DMS53 treated with DMSO at 0.1 percent for 48 hours (cell line): ENCODE data around the gene MAG.
A peak's percentile ranks its signal among the peaks of the same experiment; 100 is the strongest.

ENCODE experiments used
- DNase-seq: peaks from one replicate; lab custom pipeline; 2025; ENCODE audit not compliant: unreplicated experiment; lab: John Stamatoyannopoulos, UW

MAG gene

DNA sequence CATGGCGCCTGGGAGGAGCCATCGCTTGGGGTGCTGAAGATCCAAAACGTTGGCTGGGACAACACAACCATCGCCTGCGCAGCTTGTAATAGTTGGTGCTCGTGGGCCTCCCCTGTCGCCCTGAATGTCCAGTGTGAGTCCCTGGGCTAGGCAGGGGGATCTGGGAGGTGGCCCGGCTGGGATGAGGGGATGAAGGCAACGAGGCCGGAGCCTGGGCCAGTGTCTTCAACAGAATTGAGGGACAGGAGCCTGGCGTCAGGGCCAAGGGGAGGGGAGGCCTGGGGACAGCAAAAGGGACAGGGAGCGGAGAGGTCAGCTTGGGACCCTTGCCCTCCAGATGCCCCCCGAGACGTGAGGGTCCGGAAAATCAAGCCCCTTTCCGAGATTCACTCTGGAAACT is 49.0 kb downstream of the MAG start:
- DNase-seq: no peak

DNA sequence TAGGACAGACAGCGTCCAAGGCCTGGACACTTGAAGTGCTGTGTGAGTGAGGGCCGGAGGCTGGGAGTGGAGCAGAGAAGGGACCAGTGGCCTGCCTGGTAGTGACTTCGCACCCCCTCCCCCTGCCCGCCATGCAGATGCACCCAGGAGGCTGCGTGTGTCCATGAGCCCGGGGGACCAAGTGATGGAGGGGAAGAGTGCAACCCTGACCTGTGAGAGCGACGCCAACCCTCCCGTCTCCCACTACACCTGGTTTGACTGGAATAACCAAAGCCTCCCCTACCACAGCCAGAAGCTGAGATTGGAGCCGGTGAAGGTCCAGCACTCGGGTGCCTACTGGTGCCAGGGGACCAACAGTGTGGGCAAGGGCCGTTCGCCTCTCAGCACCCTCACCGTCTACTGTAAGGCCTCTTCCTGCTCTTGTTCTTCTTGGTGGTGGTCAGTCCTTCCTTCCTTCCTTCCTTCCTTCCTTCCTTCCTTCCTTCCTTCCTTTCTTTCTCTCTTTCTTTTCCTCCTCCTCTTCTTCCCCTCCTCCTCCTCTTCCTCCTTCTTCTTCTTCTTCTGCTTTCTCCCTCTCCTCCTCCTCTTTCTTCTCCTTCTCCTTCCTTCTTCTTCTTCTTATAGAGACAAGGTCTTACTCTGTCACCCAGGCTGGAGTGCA is 49.7 kb downstream of the MAG start:
- no peak for DNase-seq

- DNase-seq: no peak
These were observed 50.5 kb downstream of the MAG start for GRCh38 chr19:35342430-35342829.

- no peak for DNase-seq
These were observed 52.6 kb downstream of the MAG start for GRCh38 chr19:35344511-35345031.

DNA sequence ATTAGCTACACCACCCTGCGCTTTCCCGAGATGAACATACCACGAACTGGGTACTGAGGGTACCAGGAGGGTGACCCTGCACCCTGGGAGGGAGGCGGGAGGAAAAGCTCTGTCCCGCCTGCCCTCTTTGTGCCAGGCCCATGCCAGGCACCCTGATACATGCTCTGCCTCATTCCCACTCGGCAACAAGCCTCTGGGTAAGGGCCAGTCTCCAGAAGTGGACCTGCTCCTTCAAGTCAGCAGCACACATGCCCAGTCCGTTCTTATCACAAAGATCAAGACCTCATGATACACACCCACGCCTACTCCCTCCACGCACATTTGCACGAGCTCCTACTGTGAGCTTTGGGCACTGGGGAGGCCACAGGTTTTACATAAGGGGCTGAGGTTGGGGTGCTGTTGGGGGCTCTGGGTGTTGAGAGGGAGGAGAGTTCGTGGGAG is 53.7 kb downstream of the MAG start:
- no peak for DNase-seq

GRCh38 chr19:35346193-35347052 is 54.5 kb downstream of the MAG start:
- no peak for DNase-seq

GRCh38 chr19:35347171-35347929 is 55.4 kb downstream of the MAG start, which contains the start of gene FFAR1:
FFAR1 (plus strand) TSS chr19:35347902; CDS start chr19:35351552, 3,650 bp downstream.
- no peak for DNase-seq

DNA sequence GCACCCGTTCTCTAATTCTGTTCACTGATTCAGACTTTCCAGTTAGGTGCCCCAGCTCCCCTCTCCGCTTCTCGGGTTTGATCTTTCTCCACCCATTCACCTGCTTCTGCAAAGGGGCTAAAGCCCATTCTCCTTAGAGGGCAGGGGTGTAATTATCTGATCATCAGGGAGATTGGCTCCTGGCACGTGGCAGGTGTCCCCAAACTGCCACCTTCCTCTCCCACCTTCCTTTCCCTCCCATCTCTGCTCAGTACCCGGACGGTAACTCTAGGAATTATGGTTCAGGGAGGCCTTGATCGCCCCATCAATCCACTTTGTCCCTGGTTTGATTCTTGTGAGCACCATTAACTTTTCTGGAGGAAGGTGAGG is 56.0 kb downstream of the MAG start:
- no peak for DNase-seq

DNA sequence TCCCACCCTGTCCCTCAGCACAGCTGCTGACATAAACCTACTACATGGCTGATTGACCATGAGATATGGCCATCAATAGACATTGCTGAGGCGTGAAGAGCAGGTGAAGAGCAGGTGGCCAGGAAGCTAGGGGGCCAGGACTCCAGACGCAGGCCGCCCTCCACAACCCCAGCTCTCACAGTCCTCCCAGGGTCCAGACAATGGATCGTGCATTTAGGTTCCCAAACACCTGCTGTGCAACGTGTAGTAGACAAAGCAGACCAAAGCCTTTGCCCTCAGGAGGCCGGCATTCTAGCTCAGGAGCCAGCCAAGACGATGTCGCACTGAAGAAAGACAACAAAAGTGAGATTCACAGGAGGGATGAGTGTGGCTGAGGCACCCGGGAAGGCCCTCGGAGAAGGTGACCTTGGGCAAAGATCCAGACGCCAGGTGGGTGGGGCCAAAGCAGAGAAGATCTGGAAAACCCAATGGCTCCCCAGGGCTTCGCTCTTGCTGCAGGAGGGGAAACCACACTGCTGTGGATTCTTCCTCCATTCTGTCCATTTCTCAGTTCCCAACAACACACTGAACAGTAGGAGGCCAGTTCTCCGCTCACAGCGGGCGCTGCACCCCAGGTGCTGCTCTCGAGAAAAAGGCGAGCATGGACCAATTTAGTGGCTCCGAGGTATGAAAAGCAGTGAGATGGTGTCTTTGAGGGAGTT is 57.1 kb downstream of the MAG start:
- DNase-seq: peak; percentile 73

DNA sequence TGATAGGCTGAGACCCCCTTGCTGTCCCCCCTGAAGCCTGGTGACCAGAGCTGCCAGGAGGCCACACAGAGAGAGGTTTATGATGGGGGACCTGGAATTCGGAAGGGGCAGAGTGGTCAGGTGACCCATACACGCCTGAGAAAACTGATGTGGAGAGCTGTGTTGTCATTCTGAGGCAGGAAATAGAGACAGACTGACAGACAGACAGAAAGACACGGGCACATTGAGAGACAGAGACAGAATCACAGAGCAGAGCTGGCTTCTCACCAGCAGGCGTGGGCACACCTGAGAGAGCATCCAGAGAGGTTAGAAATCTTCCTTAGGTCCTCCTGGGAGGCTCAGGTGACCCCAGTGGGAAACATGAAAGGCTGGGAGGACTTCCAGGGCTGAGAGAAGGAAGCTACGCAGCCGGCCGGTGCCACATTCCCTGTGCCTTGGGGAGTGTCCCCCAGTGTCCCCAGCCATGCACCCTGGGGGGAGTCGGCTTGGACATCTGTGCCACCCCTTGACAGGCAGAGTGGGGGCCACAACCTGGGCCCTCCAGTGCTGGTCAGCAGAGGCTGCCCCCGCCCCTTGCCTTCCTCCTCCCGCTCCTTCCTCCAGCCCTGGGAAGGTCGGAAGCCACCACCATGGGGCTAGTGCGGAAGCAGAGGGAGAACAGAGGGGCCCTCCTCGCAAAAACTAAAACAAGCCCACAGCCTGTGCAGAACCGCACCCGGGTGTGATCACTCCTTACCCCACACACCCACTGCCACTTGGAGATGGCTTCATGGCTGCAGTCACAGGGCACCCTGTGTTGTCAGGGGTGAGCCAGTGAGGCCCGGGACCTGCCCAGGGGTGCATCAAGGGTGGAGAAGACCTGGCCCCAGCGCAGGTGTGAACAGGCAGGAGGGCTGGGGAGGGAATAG is 57.9 kb downstream of the MAG start:
- DNase-seq: no peak

- DNase-seq: no peak
These were observed 58.6 kb downstream of the MAG start for GRCh38 chr19:35350591-35350990.

GRCh38 chr19:35351411-35352176 is 59.6 kb downstream of the MAG start:
- no peak for DNase-seq

DNA sequence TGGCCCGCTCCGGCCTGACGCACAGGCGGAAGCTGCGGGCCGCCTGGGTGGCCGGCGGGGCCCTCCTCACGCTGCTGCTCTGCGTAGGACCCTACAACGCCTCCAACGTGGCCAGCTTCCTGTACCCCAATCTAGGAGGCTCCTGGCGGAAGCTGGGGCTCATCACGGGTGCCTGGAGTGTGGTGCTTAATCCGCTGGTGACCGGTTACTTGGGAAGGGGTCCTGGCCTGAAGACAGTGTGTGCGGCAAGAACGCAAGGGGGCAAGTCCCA is 60.2 kb downstream of the MAG start:
- no peak for DNase-seq

DNA sequence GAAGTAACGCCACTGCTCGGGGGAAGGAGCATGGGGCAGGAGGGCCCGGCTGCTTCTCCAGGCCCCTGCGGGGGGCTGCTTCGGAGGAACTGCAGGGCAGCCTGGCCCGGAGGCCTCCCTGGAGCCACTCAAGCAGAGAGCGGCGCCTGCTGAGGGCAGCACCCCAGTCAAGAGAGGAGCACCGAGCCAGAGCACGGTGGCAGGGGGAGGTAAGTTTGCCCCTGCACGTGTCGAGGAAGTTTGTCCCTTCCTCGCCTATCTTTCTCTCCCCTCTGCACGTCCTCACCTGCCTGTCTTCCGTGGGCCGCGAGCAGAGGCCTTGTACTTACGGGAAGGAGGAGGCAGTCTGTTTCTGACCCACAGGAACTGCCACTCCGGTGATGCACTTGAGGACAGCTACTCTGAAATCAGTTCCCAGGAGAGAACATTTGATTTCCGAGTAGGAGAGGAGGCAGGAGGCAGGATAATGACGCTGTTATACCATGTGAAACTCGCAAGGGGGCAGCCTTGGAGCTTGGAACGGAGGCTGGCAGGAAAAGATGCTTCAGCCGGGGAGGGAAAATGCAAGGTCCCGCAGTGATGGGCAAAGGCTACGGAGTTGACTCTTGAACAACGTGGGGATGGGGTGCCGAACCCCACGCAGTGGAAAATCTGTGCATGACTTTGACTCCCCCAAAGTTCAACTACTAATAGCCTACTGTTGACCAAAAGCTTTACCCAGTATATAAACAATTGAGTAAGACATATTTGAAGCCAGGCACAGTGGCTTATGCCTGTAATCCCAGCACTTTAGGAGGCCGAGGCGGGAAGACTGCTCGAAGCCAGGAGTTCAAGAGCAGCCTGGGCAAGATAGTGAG is 60.7 kb downstream of the MAG start:
- DNase-seq: peak; percentile 83

DNA sequence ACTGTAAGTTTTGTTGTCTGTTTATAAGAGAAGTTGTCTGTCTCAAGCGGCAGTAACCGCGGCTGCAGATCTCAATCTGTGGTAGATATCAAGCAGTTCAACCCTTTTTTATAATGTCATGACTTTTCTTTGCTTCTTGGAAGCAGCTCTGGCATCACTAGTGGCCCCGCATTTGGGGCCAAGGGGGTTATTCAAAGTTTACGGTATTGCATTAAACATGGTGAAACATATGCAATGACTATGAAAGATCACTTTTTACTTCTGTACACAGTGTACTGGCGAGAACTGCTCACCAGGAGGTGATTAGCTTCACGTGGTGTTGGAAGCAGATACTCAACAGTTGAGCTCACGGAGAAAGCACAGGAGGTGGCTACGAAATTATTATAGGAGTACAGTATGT is 61.7 kb downstream of the MAG start:
- DNase-seq: no peak

DNA sequence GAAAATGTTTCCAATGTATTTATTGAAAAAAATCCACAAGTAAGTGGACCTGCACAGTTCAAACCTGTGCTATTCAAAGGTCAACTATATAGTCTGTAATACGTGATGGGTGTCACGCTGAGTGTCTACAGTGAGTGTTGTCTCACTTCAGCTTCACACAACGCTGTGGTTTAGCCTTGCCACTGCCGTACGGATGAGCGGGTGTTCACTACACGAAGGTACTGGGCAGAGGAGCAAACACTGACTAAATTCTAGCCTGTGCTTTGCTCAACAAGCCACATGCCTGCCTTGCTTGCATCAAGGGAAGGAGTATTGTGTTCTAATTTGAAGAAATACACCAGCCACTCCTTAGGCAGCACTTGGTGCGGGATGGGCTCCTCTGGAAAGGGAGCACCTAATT is 62.9 kb downstream of the MAG start:
- no peak for DNase-seq

DNA sequence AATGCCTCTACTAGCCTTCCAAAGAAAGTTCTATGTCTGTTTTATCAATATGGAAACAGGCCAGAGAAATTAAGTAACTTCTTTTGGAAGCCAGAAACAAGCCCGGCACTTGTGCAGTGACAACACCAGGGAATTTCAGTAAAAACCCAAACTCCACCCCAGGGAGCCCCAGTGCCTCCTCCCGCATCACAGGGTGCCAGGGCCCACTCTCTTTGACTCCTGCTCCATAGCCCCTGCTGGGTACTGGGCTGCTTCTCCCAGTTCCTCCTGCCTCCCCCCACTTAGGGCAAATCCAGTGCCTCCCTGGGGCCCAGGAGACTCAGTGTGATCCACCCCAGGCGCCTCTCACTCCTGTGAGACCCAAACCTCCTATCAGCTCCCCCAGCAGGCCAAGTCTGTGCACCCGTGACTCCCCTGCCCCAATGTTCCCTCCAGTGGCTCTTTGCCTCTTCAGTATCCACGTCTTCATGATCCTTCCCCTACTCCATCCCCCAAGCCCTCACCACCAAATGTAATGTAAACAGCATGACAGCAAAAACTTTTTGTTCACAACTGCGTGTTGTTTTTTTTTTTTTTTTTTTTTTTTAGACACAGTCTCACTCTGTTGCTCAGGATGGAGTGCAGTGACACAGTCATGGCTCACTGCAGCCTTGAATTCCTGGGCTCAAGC is 64.0 kb downstream of the MAG start:
- no peak for DNase-seq
